Neural progenitor cell (in vitro differentiated cells): ENCODE results near the gene UBL7.

Source experiments
- EZH2 ChIP-seq: fragments of 200-600 bp; sonication (generic); IDR thresholded peaks from 2 replicates; pipeline ENCODE4 v1.6.1; 2017; ENCODE audit warnings: antibody characterized with exemption, mild to moderate bottlenecking, moderate library complexity
- TF ChIP-seq, protein P1 (sequence below): fragments of 200-600 bp; sonication (generic); IDR thresholded peaks from 2 replicates; pipeline ENCODE4 v1.5.1; 2017; ENCODE audit warnings: antibody characterized with exemption, mild to moderate bottlenecking

DNA sequence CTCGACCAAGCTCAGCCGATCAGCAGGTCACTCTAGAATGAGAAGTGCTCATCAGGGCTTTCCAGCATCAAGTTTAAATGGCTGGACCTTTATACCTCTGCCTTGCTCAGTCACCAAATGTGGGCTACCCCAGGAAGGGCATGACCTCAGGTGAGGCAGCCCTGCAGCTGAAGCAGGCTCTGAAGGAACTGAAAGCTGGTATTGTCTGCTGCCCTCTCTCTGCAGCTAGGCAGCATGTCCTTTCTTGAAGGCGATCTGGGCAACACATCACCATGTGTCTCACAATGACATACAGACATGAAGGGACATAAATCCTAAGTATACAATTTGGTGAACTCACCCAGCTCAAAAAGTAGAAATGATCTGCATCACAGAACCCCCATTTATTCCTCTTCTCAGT lies 41.3 kb upstream of the UBL7 start:
- TF ChIP-seq, protein P1, sequence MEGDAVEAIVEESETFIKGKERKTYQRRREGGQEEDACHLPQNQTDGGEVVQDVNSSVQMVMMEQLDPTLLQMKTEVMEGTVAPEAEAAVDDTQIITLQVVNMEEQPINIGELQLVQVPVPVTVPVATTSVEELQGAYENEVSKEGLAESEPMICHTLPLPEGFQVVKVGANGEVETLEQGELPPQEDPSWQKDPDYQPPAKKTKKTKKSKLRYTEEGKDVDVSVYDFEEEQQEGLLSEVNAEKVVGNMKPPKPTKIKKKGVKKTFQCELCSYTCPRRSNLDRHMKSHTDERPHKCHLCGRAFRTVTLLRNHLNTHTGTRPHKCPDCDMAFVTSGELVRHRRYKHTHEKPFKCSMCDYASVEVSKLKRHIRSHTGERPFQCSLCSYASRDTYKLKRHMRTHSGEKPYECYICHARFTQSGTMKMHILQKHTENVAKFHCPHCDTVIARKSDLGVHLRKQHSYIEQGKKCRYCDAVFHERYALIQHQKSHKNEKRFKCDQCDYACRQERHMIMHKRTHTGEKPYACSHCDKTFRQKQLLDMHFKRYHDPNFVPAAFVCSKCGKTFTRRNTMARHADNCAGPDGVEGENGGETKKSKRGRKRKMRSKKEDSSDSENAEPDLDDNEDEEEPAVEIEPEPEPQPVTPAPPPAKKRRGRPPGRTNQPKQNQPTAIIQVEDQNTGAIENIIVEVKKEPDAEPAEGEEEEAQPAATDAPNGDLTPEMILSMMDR: no peak
- no peak for TF ChIP-seq EZH2
